NB4 (cell line): Measurements from ENCODE around the gene KIAA0319L.

ENCODE experiments used
- MYC ChIP-seq: IDR thresholded peaks from 2 replicates; pipeline ENCODE4 v1.6.1; 2011; ENCODE audit warnings: low read depth, low read length
- POLR2A ChIP-seq: IDR thresholded peaks from 2 replicates; pipeline ENCODE4 v1.6.1; 2011; ENCODE audit warnings: mild to moderate bottlenecking; ENCODE audit not compliant: insufficient read length; ENCODE audit errors: extremely low read depth
- TF ChIP-seq, protein P1 (sequence below): IDR thresholded peaks from one replicate; pipeline ENCODE4 v1.5.1; 2012; ENCODE audit warnings: low read depth, low read length
- TF ChIP-seq, protein P2 (sequence below): IDR thresholded peaks from 2 replicates; pipeline ENCODE4 v1.6.1; 2011; ENCODE audit warnings: low read depth, low read length

DNA sequence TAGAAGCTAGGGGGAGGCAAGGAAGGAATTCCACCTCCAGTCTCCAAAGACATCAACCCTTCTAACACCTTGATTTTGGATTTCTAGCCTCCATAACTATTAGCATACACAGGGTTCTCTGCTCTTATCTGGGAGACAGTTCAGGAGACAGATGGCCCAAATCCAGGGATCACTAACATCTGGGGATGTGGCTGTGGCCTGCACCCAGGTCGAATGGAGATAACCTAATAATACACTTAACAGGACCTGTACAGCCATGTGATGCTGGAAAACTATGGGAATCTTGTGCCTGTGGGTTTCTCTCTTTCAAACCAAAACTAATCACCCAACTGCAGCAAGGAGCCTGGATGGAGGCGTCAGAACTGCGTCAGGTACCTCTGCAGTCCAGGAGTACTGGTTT lies 47.6 kb downstream of the KIAA0319L start:
- TF ChIP-seq, protein P1, sequence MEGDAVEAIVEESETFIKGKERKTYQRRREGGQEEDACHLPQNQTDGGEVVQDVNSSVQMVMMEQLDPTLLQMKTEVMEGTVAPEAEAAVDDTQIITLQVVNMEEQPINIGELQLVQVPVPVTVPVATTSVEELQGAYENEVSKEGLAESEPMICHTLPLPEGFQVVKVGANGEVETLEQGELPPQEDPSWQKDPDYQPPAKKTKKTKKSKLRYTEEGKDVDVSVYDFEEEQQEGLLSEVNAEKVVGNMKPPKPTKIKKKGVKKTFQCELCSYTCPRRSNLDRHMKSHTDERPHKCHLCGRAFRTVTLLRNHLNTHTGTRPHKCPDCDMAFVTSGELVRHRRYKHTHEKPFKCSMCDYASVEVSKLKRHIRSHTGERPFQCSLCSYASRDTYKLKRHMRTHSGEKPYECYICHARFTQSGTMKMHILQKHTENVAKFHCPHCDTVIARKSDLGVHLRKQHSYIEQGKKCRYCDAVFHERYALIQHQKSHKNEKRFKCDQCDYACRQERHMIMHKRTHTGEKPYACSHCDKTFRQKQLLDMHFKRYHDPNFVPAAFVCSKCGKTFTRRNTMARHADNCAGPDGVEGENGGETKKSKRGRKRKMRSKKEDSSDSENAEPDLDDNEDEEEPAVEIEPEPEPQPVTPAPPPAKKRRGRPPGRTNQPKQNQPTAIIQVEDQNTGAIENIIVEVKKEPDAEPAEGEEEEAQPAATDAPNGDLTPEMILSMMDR: no peak
- no peak for TF ChIP-seq POLR2A
- TF ChIP-seq, protein P2, sequence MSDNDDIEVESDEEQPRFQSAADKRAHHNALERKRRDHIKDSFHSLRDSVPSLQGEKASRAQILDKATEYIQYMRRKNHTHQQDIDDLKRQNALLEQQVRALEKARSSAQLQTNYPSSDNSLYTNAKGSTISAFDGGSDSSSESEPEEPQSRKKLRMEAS: no peak
- TF ChIP-seq MYC: no peak
